Heart left ventricle (tissue), 13 donors: ENCODE measurements around the gene MRRF.

Experiments used
- CTCF ChIP-seq, 12 donors: fragments of 200-600 bp; sonication (generic) in 4 of 12; IDR thresholded peaks; one replicate each; pipeline versions ENCODE4 v1.5.0 to v1.8.0; 2018 to 2022; ENCODE audit warnings: antibody characterized with exemption in 12 of 12, mild to moderate bottlenecking in 5 of 12
- POLR2A ChIP-seq, 2 donors: fragments of 450-650 bp; IDR thresholded peaks; one replicate each; pipeline ENCODE4 v1.6.1; 2017; ENCODE audit warnings: antibody characterized with exemption in 2 of 2, mild to moderate bottlenecking in 2 of 2, moderate library complexity in 2 of 2
- donor health status: ischemic (EF 13 %, LVEDD 7.1; RV severe dilation, severe dysfunction).
- donor health status: DM: no; HTN: yes; CAD: no.
- donor health status: DM: no; HTN: no; CAD: no.
- donor health status: ischemic (EF 25% LVEDD 6.9; RV normal size, moderate dysfunction).
- donor health status: ischemic (EF 25% LVEDD 5.7; RV mildly dilated, moderate dysfunction).
- donor health status: ischemic (EF 35%, LVEDD 5.7; RV mildly dilated, moderate dysfunction).
- donor health status: nonischemic (EF 11% LVEDD 7.7; RV severe dilation, severe dysfunction).
- donor health status: DM: yes; HTN: yes; CAD: no.
- donor health status: PGD.
- donor health status: ischemic (EF 29% LVEDD 5.4; RV normal size, mild dysfunction).
- donor health status: nonischemic (EF 23%, LVEDD 6.1; RV moderate dilation, normal function).

- TF ChIP-seq CTCF (IDR thresholded peaks at IDR 0.05) (peak; percentile 94 to 99 (median 96)), POLR2A (IDR thresholded peaks at IDR 0.05) (no peak)
These were observed 86.1 kb downstream of the MRRF start for GRCh38 chr9:122350577-122351355.
